Measurements from ENCODE around the gene SPP2. TPM values are rescaled to one million over a fixed set of nuclear protein-coding genes. Genes with fewer than 3 reads are reported as not detected.

The SPP2 gene, protein sequence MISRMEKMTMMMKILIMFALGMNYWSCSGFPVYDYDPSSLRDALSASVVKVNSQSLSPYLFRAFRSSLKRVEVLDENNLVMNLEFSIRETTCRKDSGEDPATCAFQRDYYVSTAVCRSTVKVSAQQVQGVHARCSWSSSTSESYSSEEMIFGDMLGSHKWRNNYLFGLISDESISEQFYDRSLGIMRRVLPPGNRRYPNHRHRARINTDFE
- total RNA-seq (under 1 TPM in 1 of 9 donors, not detected in 8; 0.33 TPM), polyA plus RNA-seq (not detected)
- long read RNA-seq, donor 1: 0 reads
- long read RNA-seq, donor 2: 0 reads
- long read RNA-seq, donor 3: 0 reads
- long read RNA-seq, donor 4: 0 reads
- long read RNA-seq, donor 5: 0 reads
- long read RNA-seq, donor 6: 0 reads
- long read RNA-seq, donor 7: 0 reads
- long read RNA-seq, donor 8, partial matches to known transcripts: 0 of 5 reads
- long read RNA-seq, donor 8, other reads (novel, unspliced or antisense): 0 of 5 reads
- long read RNA-seq, donor 9: 0 reads
- long read RNA-seq, donor 10: 0 reads

DNA sequence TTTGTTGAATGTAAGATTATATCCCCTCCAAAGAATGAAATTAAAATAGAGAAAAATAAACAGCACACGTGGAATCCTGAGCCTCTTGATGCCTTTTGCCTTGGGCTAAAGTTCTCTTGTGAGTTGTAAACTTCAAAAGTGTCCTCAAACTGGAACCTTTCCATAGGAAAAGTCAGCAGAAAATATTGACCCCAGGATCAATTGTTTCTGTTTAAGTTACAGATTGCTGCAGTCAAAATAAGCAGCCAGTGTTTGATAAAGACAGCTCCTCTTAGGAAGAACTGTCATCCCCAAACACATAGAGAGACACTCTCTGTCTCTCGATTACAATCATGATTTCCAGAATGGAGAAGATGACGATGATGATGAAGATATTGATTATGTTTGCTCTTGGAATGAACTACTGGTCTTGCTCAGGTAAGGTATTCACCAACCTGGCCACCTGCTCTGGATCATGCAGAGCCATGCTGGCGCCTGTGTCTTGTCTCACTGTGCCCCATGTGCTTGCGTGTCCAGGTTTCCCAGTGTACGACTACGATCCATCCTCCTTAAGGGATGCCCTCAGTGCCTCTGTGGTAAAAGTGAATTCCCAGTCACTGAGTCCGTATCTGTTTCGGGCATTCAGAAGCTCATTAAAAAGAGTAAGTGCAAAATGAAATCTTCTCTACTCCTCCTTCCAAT lies at the start of gene SPP2:
TSS of gene SPP2 (plus strand) at position 248 of the 681 bp plus-strand sequence. CDS start at position 333, 85 bp downstream.
- DNase-seq: no peak
- intact Hi-C loops (cut with DNase I): no loop called here
- Histone ChIP-seq H3K9me3 (replicated peaks in 1 of 3) (no peaks in the 10 kb centered on the region), H3K27me3 (peaks cover 3% of the 10 kb centered on the region), H3K36me3 (replicated peaks in 1 of 2) (no peaks in the 10 kb centered on the region), H3K4me1 (replicated peaks in 1 of 2) (no peaks in the 10 kb centered on the region), H3K27ac (no peak within 1 kb of the TSS), H3K4me3 (no peak within 1 kb of the TSS)
- 73 to 84% (median 77%) methylated on average over 8 to 9 of the region's 9 CpGs for WGBS, 4 donors
- TF ChIP-seq, protein P1, sequence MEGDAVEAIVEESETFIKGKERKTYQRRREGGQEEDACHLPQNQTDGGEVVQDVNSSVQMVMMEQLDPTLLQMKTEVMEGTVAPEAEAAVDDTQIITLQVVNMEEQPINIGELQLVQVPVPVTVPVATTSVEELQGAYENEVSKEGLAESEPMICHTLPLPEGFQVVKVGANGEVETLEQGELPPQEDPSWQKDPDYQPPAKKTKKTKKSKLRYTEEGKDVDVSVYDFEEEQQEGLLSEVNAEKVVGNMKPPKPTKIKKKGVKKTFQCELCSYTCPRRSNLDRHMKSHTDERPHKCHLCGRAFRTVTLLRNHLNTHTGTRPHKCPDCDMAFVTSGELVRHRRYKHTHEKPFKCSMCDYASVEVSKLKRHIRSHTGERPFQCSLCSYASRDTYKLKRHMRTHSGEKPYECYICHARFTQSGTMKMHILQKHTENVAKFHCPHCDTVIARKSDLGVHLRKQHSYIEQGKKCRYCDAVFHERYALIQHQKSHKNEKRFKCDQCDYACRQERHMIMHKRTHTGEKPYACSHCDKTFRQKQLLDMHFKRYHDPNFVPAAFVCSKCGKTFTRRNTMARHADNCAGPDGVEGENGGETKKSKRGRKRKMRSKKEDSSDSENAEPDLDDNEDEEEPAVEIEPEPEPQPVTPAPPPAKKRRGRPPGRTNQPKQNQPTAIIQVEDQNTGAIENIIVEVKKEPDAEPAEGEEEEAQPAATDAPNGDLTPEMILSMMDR (IDR thresholded peaks at IDR 0.05): no peak
- TF ChIP-seq POLR2A (IDR thresholded peaks at IDR 0.05): no peak

DNA sequence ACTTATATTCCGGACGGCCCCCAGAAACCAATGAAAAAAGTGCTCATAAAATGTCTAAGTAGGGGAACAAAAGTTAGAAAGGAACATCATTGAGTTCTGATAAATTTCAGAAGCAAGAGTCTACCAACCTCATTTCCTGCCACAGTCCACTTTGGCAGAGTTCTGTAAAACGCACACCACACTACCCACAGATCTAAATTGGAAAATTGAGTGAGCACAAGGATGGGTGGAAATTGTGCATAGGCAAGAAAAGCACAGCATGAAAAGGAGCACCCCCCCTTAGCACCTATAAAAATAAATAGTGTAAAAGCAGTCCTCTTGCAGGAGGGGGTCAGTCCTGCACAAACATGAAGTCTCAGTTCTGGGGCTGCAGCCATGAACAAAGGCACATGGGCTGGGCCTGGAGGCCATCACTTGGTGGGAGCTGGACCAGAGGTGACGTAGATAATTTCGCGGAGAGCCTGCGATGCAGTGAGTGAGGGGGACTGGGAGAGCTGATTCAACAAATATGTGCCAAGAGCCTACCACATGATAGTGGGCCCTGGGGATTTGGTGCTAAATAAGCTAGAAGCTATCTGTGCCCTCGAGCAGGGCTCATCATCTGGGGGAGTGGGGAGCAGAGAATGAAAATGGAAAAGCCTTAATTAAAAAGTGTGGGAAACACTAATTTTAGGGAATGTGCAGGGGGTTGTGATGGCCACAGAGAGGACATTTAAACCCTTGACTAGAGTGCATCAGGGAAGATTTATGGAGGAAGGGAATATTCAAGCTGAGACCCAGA lies 48.9 kb upstream of the SPP2 start:
- Histone ChIP-seq H3K27ac (no peak overlapping the region), H3K27me3 (peaks cover 18% of the 10 kb centered on the region), H3K9me3 (replicated peaks in 1 of 3) (no peaks in the 10 kb centered on the region), H3K36me3 (replicated peaks in 1 of 2) (no peaks in the 10 kb centered on the region), H3K4me1 (replicated peaks in 1 of 2) (no peaks in the 10 kb centered on the region), H3K4me3 (no peak overlapping the region)
- TF ChIP-seq POLR2A (IDR thresholded peaks at IDR 0.05): no peak
- TF ChIP-seq, protein P1 (IDR thresholded peaks at IDR 0.05): no peak
- no peak for DNase-seq
- intact Hi-C loops (cut with DNase I): no loop called here
- 80 to 85% (median 82%) methylated on average over 8 of the region's 8 CpGs for WGBS, 4 donors

DNA sequence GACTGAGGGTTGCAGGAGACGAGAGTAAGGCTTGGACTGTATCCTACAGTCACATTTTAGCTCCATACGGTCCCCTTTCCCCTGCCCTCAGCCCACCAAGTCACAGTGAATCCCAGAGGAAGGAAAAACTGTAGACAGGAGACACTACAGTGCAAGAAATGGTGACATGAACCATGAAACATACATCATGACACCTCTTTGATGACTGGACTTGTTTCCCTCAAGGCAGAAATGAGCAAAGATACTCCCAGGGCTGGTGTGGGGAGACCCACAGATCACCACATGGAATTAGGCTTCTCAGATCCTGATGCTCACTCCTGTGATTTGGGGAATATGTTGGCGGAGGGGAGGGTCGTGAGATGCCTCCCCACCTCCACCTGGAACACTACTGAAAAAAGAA lies 48.2 kb upstream of the SPP2 start:
- no peak for DNase-seq
- TF ChIP-seq, protein P1 (IDR thresholded peaks at IDR 0.05): no peak
- TF ChIP-seq POLR2A (IDR thresholded peaks at IDR 0.05): no peak
- WGBS, 4 donors: 62 to 73% (median 70%) methylated on average over 4 of the region's 4 CpGs
- peaks cover 18% of the 10 kb centered on the region for H3K27me3 ChIP-seq
- no peaks in the 10 kb centered on the region for H3K9me3 ChIP-seq (replicated peaks in 1 of 3)
- H3K4me1 ChIP-seq (replicated peaks in 1 of 2): no peaks in the 10 kb centered on the region
- intact Hi-C loops (cut with DNase I): no loop called here
- no peaks in the 10 kb centered on the region for H3K36me3 ChIP-seq (replicated peaks in 1 of 2)
- H3K4me3 ChIP-seq: no peak overlapping the region
- H3K27ac ChIP-seq: no peak overlapping the region
